Prostate gland (tissue), 2 donors: ENCODE measurements around the gene GPATCH4. TPM values are rescaled to one million over a fixed set of nuclear protein-coding genes. Genes with fewer than 3 reads are reported as not detected.
"Not testable (repeated sequence)": the region's sequence is repeated elsewhere in the genome, so short reads cannot be mapped to it uniquely, and the experiment has no call there.

ENCODE experiments used
- DNase-seq: peaks from one replicate; pipeline ENCODE4 v3.0.0-alpha.2; 2019; ENCODE audit warnings: low spot score
- H3K27ac ChIP-seq, 2 donors: fragments of 200-600 bp; sonication (generic); 2 replicates each; pipeline ENCODE4 v1.5.1; 2017 to 2019
- H3K27me3 ChIP-seq: fragments of 200-600 bp; sonication (generic); replicated peaks from 2 replicates; pipeline ENCODE4 v1.5.1; 2019; ENCODE audit not compliant: insufficient read depth
- H3K36me3 ChIP-seq, 2 donors: fragments of 200-600 bp; sonication (generic); 1 replicate in 1 of 2; 2 replicates in 1 of 2; pipeline versions ENCODE4 v1.5.1 to v1.8.1; 2017 to 2019
- H3K4me1 ChIP-seq: fragments of 200-600 bp; sonication (generic); replicated peaks from 2 replicates; pipeline ENCODE4 v1.5.1; 2019
- H3K4me3 ChIP-seq, 2 donors: fragments of 200-600 bp; sonication (generic); 2 replicates each; pipeline ENCODE4 v1.5.1; 2017 to 2019
- H3K9me3 ChIP-seq: fragments of 200-600 bp; sonication (generic); 2 replicates; pipeline ENCODE4 v1.5.1; 2017
- POLR2A ChIP-seq: fragments of 450-650 bp; IDR thresholded peaks from one replicate; pipeline ENCODE4 v1.6.1; 2016; ENCODE audit warnings: antibody characterized with exemption, mild to moderate bottlenecking
- POLR2AphosphoS5 ChIP-seq: sonication (generic); formaldehyde crosslinking; IDR thresholded peaks from one replicate; pipeline ENCODE4 v1.6.1; 2017; ENCODE audit warnings: antibody characterized with exemption
- WGBS: methylation state at CpG from one replicate; pipeline ENCODE4 v1.1.5; 2018; 5-methylcytosine and 5-hydroxymethylcytosine counted together
- intact Hi-C: fragments of 100-400 bp; cut with DNase I; formaldehyde crosslinking; loops from one replicate; pipeline ENCODE4 v1.14.2; 2022
- total RNA-seq, 2 donors: library from RNA; depleted of rRNA; stranded (reverse); fragments of >200 nt; gene quantifications; one replicate each; pipeline ENCODE4 v1.1.0, GENCODE V29; 2016
- TF ChIP-seq, protein P1 (sequence below), 4 experiments: fragments of 200-600 bp in 2 of 4; fragments of 450-650 bp in 2 of 4; sonication (generic) in 2 of 4; IDR thresholded peaks; 1 replicate in 3 of 4; 2 replicates in 1 of 4; pipeline ENCODE4 v1.5.1; 2016 to 2019; ENCODE audit warnings: antibody characterized with exemption in 4 of 4, mild to moderate bottlenecking in 2 of 4, moderate library complexity in 2 of 4

The GPATCH4 gene
- total RNA-seq, 2 donors from 2014 or later, result 20.9 to 27.5 TPM

GRCh38 chr1:156608036-156608674 lies 6.9 kb upstream of the GPATCH4 start:
- DNase-seq, result peak; percentile 62
- Histone ChIP-seq H3K36me3 (no peaks in the 10 kb centered on the region), H3K9me3 (no peaks in the 10 kb centered on the region), H3K4me3 (no peak overlapping the region), H3K27me3 (no peaks in the 10 kb centered on the region), H3K27ac (no peak overlapping the region), H3K4me1 (no peaks in the 10 kb centered on the region)
- intact Hi-C loops, result loop anchor here (5.0 kb wide), 1 partner anchor 151 kb away; no protein-coding TSS in a partner anchor
- whole genome bisulfite sequencing, result 32% methylated on average over 7 of the region's 7 CpGs
- TF ChIP-seq POLR2AphosphoS5 (peak; percentile 50), POLR2A (no peak)
- TF ChIP-seq, protein P1, sequence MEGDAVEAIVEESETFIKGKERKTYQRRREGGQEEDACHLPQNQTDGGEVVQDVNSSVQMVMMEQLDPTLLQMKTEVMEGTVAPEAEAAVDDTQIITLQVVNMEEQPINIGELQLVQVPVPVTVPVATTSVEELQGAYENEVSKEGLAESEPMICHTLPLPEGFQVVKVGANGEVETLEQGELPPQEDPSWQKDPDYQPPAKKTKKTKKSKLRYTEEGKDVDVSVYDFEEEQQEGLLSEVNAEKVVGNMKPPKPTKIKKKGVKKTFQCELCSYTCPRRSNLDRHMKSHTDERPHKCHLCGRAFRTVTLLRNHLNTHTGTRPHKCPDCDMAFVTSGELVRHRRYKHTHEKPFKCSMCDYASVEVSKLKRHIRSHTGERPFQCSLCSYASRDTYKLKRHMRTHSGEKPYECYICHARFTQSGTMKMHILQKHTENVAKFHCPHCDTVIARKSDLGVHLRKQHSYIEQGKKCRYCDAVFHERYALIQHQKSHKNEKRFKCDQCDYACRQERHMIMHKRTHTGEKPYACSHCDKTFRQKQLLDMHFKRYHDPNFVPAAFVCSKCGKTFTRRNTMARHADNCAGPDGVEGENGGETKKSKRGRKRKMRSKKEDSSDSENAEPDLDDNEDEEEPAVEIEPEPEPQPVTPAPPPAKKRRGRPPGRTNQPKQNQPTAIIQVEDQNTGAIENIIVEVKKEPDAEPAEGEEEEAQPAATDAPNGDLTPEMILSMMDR (IDR thresholded peaks at IDR 0.05), result peak in 3 of 4 experiments; percentile 65 to 90 (median 80)

DNA sequence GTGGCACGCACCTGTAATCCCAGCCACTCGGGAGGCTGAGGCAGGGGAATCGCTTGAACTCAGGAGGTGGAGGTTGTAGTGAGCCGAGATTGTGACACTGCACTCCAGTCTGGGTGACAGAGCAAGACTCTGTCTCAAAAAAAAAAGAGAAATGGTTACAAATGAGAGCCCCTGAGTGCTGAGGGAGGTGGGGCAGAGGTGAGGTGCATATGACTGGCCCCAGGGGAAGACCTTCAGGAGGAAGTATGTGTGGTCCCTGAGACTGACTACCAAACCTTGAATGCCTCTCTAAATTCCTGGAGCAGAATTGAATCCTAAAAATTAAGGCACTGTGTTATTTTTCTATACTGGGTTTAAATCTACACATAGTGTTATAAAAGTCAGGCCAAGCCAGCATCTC lies 6.1 kb upstream of the GPATCH4 start:
- H3K9me3 ChIP-seq, H3K27me3 ChIP-seq, DNase-seq, H3K27ac ChIP-seq, H3K4me3 ChIP-seq, H3K4me1 ChIP-seq, H3K36me3 ChIP-seq: not testable (repeated sequence)
- intact Hi-C loops, result loop anchor here (5.0 kb wide), 1 partner anchor 150 kb away; no protein-coding TSS in a partner anchor
- 76% methylated on average over 4 of the region's 4 CpGs for WGBS

DNA sequence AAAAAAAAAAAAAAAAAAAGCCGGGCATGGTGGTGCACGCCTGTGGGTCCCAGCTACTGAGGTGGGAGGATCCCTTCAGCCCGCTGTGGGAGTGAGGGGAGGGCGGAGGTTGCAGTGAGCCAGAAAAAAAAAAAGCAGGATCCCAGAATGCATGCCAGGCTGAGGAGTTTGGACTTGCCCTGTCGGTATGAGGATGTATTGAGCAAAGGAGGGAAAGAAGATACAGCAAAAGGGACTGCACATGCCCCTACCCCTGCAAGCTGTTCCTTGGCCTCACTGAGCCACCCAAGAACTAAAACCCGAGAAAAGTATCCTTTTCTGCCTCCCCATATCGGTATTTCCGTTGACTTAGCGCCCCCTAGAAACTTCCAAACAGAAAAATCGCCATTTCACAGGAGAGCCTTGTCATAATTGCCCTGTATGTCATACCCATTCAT lies 1.3 kb upstream of the GPATCH4 start:
- H3K4me1 ChIP-seq, result no peaks in the 10 kb centered on the region
- no peaks in the 10 kb centered on the region for H3K27me3 ChIP-seq
- DNase-seq, result peak; percentile 40
- WGBS, result 26% methylated on average over 10 of the region's 10 CpGs
- H3K9me3 ChIP-seq, result no peaks in the 10 kb centered on the region
- H3K27ac ChIP-seq, result peak overlapping the region in 1 of 2 donors; percentile 40
- no peaks in the 10 kb centered on the region for H3K36me3 ChIP-seq
- no peak overlapping the region for H3K4me3 ChIP-seq
- intact Hi-C loops, result no loop called here
- TF ChIP-seq POLR2AphosphoS5 (no peak), POLR2A (no peak)
- TF ChIP-seq, protein P1 (IDR thresholded peaks at IDR 0.05), result peak in 1 of 4 experiments; percentile 6

DNA sequence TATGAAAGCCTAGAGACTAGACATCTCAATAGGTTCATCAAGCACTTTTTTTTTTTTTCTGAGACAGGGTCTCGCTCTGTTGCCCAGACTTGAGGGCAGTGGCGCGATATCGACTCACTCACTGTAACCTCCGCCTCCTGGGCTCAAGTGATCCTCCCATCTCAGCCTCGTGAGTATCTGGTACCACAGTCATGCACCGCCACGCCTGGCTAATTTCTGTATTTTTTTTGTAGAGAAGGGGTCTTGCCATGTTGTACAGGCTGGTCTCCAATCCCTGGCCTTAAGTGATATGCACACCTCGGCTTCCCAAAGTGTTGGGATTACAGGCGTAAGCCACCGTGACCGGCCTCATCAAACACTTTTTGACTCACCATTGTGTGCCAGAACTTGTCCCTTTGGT lies 613 bp upstream of the GPATCH4 start:
- no peaks in the 10 kb centered on the region for H3K27me3 ChIP-seq
- no peaks in the 10 kb centered on the region for H3K9me3 ChIP-seq
- no peaks in the 10 kb centered on the region for H3K36me3 ChIP-seq
- no peak for DNase-seq
- H3K27ac ChIP-seq, result peak overlapping the region; percentile 84
- intact Hi-C loops, result no loop called here
- WGBS, result 67% methylated on average over 12 of the region's 12 CpGs
- no peaks in the 10 kb centered on the region for H3K4me1 ChIP-seq
- peak overlapping the region; percentile 50 to 61 for H3K4me3 ChIP-seq
- TF ChIP-seq POLR2AphosphoS5 (no peak), POLR2A (no peak)
- TF ChIP-seq, protein P1 (IDR thresholded peaks at IDR 0.05), result no peak

DNA sequence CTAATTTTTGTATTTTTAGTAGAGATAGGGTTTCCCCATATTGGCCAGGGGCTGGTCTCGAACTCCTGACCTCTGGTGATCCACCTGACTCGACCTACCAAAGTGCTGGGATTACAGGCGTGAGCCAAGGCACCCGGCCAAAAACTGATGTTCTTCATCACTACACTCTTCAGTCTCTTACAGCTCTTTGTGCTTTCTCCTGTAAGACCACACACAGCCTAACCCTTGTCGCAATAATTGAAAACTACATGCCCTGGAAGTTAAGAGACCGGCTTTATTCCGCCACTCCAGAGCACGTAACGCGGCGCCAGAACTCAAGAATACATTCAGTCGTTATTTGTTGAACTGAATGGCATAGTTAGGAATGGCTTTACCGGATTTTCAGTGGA lies 552 bp downstream of the GPATCH4 start:
- TF ChIP-seq, protein P1 (IDR thresholded peaks at IDR 0.05), result no peak
- TF ChIP-seq POLR2A (no peak), POLR2AphosphoS5 (no peak)
- Histone ChIP-seq H3K27ac (peak overlapping the region; percentile 84), H3K4me3 (peak overlapping the region; percentile 50 to 61), H3K9me3 (no peaks in the 10 kb centered on the region), H3K27me3 (no peaks in the 10 kb centered on the region), H3K36me3 (no peaks in the 10 kb centered on the region), H3K4me1 (no peaks in the 10 kb centered on the region)
- WGBS, result 4% methylated on average over 13 of the region's 13 CpGs
- DNase-seq, result no peak
- intact Hi-C loops, result no loop called here
